SK-N-SH treated with all-trans-retinoic acid at 6 μM for 48 hours (cell line): ENCODE results near the gene AGT.

Source experiments
- BACH2 ChIP-seq: fragments of 250-450 bp; sonication (Bioruptor Pico); IDR thresholded peaks from 2 replicates; pipeline ENCODE4 v1.9.0; 2021; ENCODE audit warnings: mild to moderate bottlenecking, borderline replicate concordance
- PATZ1 ChIP-seq: fragments of 250-450 bp; sonication (Bioruptor Pico); IDR thresholded peaks from 2 replicates; pipeline ENCODE4 v1.8.0; 2020; ENCODE audit warnings: mild to moderate bottlenecking, moderate library complexity, borderline replicate concordance
- RARB ChIP-seq: fragments of 250-450 bp; sonication (Bioruptor Pico); IDR thresholded peaks from 2 replicates; pipeline ENCODE4 v1.8.0; 2021; ENCODE audit warnings: mild to moderate bottlenecking, moderate library complexity
- TSHZ2 ChIP-seq: fragments of 250-450 bp; sonication (Bioruptor Pico); IDR thresholded peaks from 2 replicates; pipeline ENCODE4 v1.5.0; 2020; ENCODE audit warnings: mild to moderate bottlenecking, moderate library complexity
- ZFP3 ChIP-seq: fragments of 250-450 bp; sonication (Bioruptor Pico); IDR thresholded peaks from 2 replicates; pipeline ENCODE4 v1.5.0; 2020; ENCODE audit warnings: mild to moderate bottlenecking, moderate library complexity
- ZFP30 ChIP-seq: fragments of 450-650 bp; formaldehyde crosslinking; IDR thresholded peaks from 2 replicates; pipeline ENCODE4 v1.5.0; 2022; ENCODE audit warnings: mild to moderate bottlenecking, moderate library complexity
- ZNF565 ChIP-seq: fragments of 450-650 bp; formaldehyde crosslinking; conservative IDR thresholded peaks from 2 replicates; pipeline ENCODE4 v1.5.0; 2020; ENCODE audit warnings: low read depth, mild to moderate bottlenecking, moderate library complexity
- ZNF70 ChIP-seq: fragments of 450-650 bp; formaldehyde crosslinking; IDR thresholded peaks from 2 replicates; pipeline ENCODE4 v1.5.0; 2020; ENCODE audit warnings: mild to moderate bottlenecking, moderate library complexity
- ZNF8 ChIP-seq: fragments of 450-650 bp; formaldehyde crosslinking; IDR thresholded peaks from 2 replicates; pipeline ENCODE4 v1.5.0; 2020; ENCODE audit warnings: mild to moderate bottlenecking, moderate library complexity

- no peak for TF ChIP-seq PATZ1 (CRISPR knock-in tag)
- no peak for TF ChIP-seq ZFP30 (CRISPR knock-in tag)
- TF ChIP-seq BACH2 = no peak
- no peak for TF ChIP-seq ZFP3
- no peak for TF ChIP-seq RARB (CRISPR knock-in tag)
- no peak for TF ChIP-seq TSHZ2 (CRISPR knock-in tag)
- no peak for TF ChIP-seq ZNF70 (CRISPR knock-in tag)
- no peak for TF ChIP-seq ZNF565 (CRISPR knock-in tag)
- TF ChIP-seq ZNF8 (CRISPR knock-in tag) = no peak
Measured at GRCh38 chr1:230706020-230706699, 7.8 kb downstream of the AGT start.
